OCI-LY7 (cell line): Measurements from ENCODE around the gene CTNNAL1. TPM values are rescaled to one million over a fixed set of nuclear protein-coding genes. Genes with fewer than 3 reads are reported as not detected.
A peak's percentile ranks its signal among the peaks of the same experiment; 100 is the strongest.

Experiments
- BruUV-seq: library from RNA; stranded (reverse); fragments of 400-500 nt; replicated peaks from 2 replicates; lab custom pipeline; 2021; lab: Mats Ljungman, UMichigan
- CTCF ChIA-PET: fragments of 300-600 bp; sonication (Branson Sonifier 250); formaldehyde crosslinking; loops from one replicate; lab custom pipeline; 2022; ENCODE audit warnings: antibody characterized with exemption; ENCODE audit not compliant: unreplicated experiment; lab: Charles Lee
- POLR2A ChIA-PET: fragments of 300-600 bp; sonication (Branson Sonifier 250); formaldehyde crosslinking; loops from one replicate; lab custom pipeline; 2022; ENCODE audit warnings: antibody characterized with exemption; lab: Charles Lee
- DNase-seq: peaks from one replicate; pipeline ENCODE4 v3.0.0-alpha.2; 2015; ENCODE audit warnings: low spot score
- H2AFZ ChIP-seq: fragments of 200-600 bp; sonication (generic), shearing (Covaris generic); 2 replicates; pipeline ENCODE4 v1.6.1; 2014; ENCODE audit warnings: mild to moderate bottlenecking, antibody characterized with exemption, low read length, moderate library complexity
- H3K27ac ChIP-seq: fragments of 200-600 bp; sonication (generic); 2 replicates; pipeline ENCODE4 v1.5.1; 2014; ENCODE audit warnings: mixed run types, low read depth, mild to moderate bottlenecking, moderate library complexity, low read length, inconsistent platforms; ENCODE audit not compliant: poor library complexity, severe bottlenecking
- H3K36me3 ChIP-seq: fragments of 200-600 bp; sonication (generic); 2 replicates; pipeline ENCODE4 v1.6.1; 2014; ENCODE audit warnings: mild to moderate bottlenecking, antibody characterized with exemption, low read length, moderate library complexity, mixed read lengths; ENCODE audit not compliant: insufficient read depth
- H3K4me1 ChIP-seq: fragments of 200-600 bp; sonication (generic); 2 replicates; pipeline ENCODE4 v1.5.1; 2014; ENCODE audit warnings: mild to moderate bottlenecking, low read length; ENCODE audit not compliant: insufficient read depth, poor library complexity, severe bottlenecking
- H3K4me2 ChIP-seq: fragments of 200-600 bp; sonication (generic); 2 replicates; pipeline ENCODE4 v1.6.1; 2014; ENCODE audit warnings: mild to moderate bottlenecking, low read length
- H3K4me3 ChIP-seq: fragments of 200-600 bp; sonication (generic); 2 replicates; pipeline ENCODE4 v1.5.1; 2014; ENCODE audit warnings: mild to moderate bottlenecking, low read depth, low read length; ENCODE audit not compliant: poor library complexity, severe bottlenecking
- H3K79me2 ChIP-seq: fragments of 200-600 bp; sonication (generic); 2 replicates; pipeline ENCODE4 v1.6.1; 2016; ENCODE audit warnings: low read depth, mild to moderate bottlenecking, low read length, moderate library complexity, mixed read lengths; ENCODE audit not compliant: insufficient read depth
- H3K9me2 ChIP-seq: fragments of 200-600 bp; sonication (generic); 2 replicates; pipeline ENCODE4 v1.6.1; 2016; ENCODE audit warnings: mild to moderate bottlenecking, low read length, mixed read lengths; ENCODE audit not compliant: insufficient read depth
- H3K9me3 ChIP-seq: fragments of 200-600 bp; sonication (generic); 2 replicates; pipeline ENCODE4 v1.6.1; 2014; ENCODE audit warnings: mild to moderate bottlenecking, mixed run types, low read length, mixed read lengths
- H4K20me1 ChIP-seq: fragments of 200-600 bp; sonication (generic); 2 replicates; pipeline ENCODE4 v1.6.1; 2014; ENCODE audit warnings: mild to moderate bottlenecking, antibody characterized with exemption, low read length, moderate library complexity, mixed read lengths; ENCODE audit not compliant: insufficient read depth
- EZH2phosphoT487 ChIP-seq: fragments of 200-600 bp; sonication (generic); IDR thresholded peaks from 2 replicates; pipeline ENCODE4 v1.6.1; 2018; ENCODE audit warnings: low read depth, borderline replicate concordance, mild to moderate bottlenecking, mixed run types, antibody characterized with exemption, low read length, moderate library complexity, mixed read lengths
- intact Hi-C: fragments of 100-400 bp; cut with micrococcal nuclease; formaldehyde crosslinking; loops from one replicate; pipeline ENCODE4 v1.10.0; 2022; ENCODE audit not compliant: unreplicated experiment
- total RNA-seq, 2 experiments: library from RNA; depleted of rRNA in 1 of 2; stranded (reverse); fragments of >200 nt in 1 of 2; shearing (Covaris generic) in 1 of 2; gene quantifications; 2 replicates each; pipeline ENCODE4 v1.2.3, GENCODE V29; 2014 to 2022
- TF ChIP-seq, protein P1 (sequence below): fragments of 200-600 bp; sonication (generic); conservative IDR thresholded peaks from 2 replicates; pipeline ENCODE4 v1.5.1; 2014; ENCODE audit warnings: mild to moderate bottlenecking, antibody characterized with exemption, low read length, moderate library complexity, mixed read lengths

Gene CTNNAL1
- total RNA-seq, 2 experiments from 2014 or later: 32.0 to 35.3 TPM

DNA sequence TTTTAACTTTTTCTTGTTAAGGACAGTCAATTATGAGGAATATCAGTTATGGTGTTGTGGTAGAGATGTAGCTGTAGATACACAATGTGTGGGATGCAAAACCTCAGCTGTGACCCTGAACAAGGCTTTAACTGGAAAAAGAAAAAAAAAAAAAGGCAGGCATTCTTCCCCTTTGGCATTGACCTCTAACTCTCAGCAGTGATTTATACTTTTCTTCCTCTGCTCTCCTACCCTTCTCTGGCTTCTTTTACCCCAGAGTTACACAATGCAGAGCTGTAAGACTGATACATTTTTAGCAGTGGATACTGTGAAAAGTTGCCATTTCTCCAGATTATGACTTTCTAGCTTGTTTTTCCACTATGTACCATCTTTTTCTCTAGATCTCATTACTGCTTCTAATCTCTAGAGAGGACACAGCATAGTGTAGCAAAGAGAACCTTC is 2.0 kb downstream of the CTNNAL1 start:
- TF ChIP-seq, protein P1, sequence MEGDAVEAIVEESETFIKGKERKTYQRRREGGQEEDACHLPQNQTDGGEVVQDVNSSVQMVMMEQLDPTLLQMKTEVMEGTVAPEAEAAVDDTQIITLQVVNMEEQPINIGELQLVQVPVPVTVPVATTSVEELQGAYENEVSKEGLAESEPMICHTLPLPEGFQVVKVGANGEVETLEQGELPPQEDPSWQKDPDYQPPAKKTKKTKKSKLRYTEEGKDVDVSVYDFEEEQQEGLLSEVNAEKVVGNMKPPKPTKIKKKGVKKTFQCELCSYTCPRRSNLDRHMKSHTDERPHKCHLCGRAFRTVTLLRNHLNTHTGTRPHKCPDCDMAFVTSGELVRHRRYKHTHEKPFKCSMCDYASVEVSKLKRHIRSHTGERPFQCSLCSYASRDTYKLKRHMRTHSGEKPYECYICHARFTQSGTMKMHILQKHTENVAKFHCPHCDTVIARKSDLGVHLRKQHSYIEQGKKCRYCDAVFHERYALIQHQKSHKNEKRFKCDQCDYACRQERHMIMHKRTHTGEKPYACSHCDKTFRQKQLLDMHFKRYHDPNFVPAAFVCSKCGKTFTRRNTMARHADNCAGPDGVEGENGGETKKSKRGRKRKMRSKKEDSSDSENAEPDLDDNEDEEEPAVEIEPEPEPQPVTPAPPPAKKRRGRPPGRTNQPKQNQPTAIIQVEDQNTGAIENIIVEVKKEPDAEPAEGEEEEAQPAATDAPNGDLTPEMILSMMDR: no peak
- no peak for TF ChIP-seq EZH2phosphoT487
- Histone ChIP-seq H3K36me3 (no peaks in the 10 kb centered on the region), H3K4me1 (peaks cover 28% of the 10 kb centered on the region), H3K9me2 (no peaks in the 10 kb centered on the region), H3K9me3 (no peaks in the 10 kb centered on the region), H4K20me1 (peaks cover 9% of the 10 kb centered on the region; the same call in 1 of the 2 replicates), H3K4me2 (peak overlapping the region; percentile 99), H3K27ac (no peak overlapping the region), H3K4me3 (no peak overlapping the region), H3K79me2 (peaks cover 27% of the 10 kb centered on the region; the same call in 1 of the 2 replicates), H2AFZ (no peak overlapping the region)
- POLR2A ChIA-PET: interaction anchor here (0.7 to 1.1 kb wide), 4 partner anchors 8 to 905 kb away, joined by 3 to 5 read pairs (median 3); no protein-coding TSS in a partner anchor
- intact Hi-C loops: no loop called here
- DNase-seq: no peak
- CTCF ChIA-PET: no interaction called here
- TSS peak; percentile 50 for BruUV-seq

- Histone ChIP-seq H3K4me1 (peaks cover 28% of the 10 kb centered on the region), H3K4me3 (no peak overlapping the region), H3K9me2 (no peaks in the 10 kb centered on the region), H2AFZ (no peak overlapping the region), H3K79me2 (peaks cover 27% of the 10 kb centered on the region; the same call in 1 of the 2 replicates), H4K20me1 (peaks cover 9% of the 10 kb centered on the region; the same call in 1 of the 2 replicates), H3K4me2 (peak overlapping the region; percentile 99), H3K27ac (no peak overlapping the region), H3K36me3 (no peaks in the 10 kb centered on the region), H3K9me3 (no peaks in the 10 kb centered on the region)
- intact Hi-C loops: no loop called here
- ChIA-PET CTCF (no interaction called here), POLR2A (interaction anchor here (1.0 to 1.2 kb wide), 3 partner anchors 9 to 53 kb away, joined by 3 read pairs; no protein-coding TSS in a partner anchor)
- peak; percentile 18 for DNase-seq
- TF ChIP-seq, protein P1: no peak
- no peak for TF ChIP-seq EZH2phosphoT487
- no TSS peak for BruUV-seq
Observed at GRCh38 chr9:109010746-109011145, 2.6 kb downstream of the CTNNAL1 start.

- intact Hi-C loops: no loop called here
- BruUV-seq: no TSS peak
- peaks cover 11% of the 10 kb centered on the region; the same call in 1 of the 2 replicates for H3K79me2 ChIP-seq
Observed at GRCh38 chr9:109005678-109006077, 7.6 kb downstream of the CTNNAL1 start.

More at GRCh38 chr9:109005678-109006077, 7.6 kb downstream of the CTNNAL1 start:
- Histone ChIP-seq H3K4me3 (no peak overlapping the region), H3K27ac (no peak overlapping the region), H3K36me3 (peaks cover 6% of the 10 kb centered on the region), H3K4me1 (peaks cover 3% of the 10 kb centered on the region), H3K9me2 (no peaks in the 10 kb centered on the region), H3K4me2 (no peak overlapping the region), H4K20me1 (no peaks in the 10 kb centered on the region), H3K9me3 (peaks cover 14% of the 10 kb centered on the region), H2AFZ (no peak overlapping the region)
- DNase-seq: no peak
- ChIA-PET POLR2A (interaction anchor here (1.0 kb wide), 1 partner anchor 8 kb away, joined by 3 read pairs; the partner anchor contains the start of gene CTNNAL1), CTCF (no interaction called here)
- TF ChIP-seq, protein P1: no peak
- no peak for TF ChIP-seq EZH2phosphoT487
